Tibial nerve (tissue), 4 donors: ENCODE measurements around the gene FLNC. TPM values are rescaled to one million over a fixed set of nuclear protein-coding genes. Genes with fewer than 3 reads are reported as not detected.

Experiments used
- DNase-seq, 2 donors: peaks; one replicate each; pipeline ENCODE4 v3.0.0-alpha.2; 2019; ENCODE audit warnings: low spot score in 2 of 2
- H3K27ac ChIP-seq, 4 donors: fragments of 200-600 bp; sonication (generic) in 3 of 4; one replicate each; pipeline ENCODE4 v1.5.1; 2017 to 2019; ENCODE audit warnings: mild to moderate bottlenecking in 1 of 4
- H3K27me3 ChIP-seq, 2 donors: fragments of 200-600 bp; sonication (generic) in 1 of 2; one replicate each; pipeline versions ENCODE4 v1.5.1 to v1.6.0; 2017 to 2019
- H3K36me3 ChIP-seq, 3 donors: fragments of 200-600 bp; sonication (generic); one replicate each; pipeline ENCODE4 v1.5.1; 2018 to 2019
- H3K4me1 ChIP-seq, 4 donors: fragments of 200-600 bp; sonication (generic) in 3 of 4; one replicate each; pipeline ENCODE4 v1.5.1; 2017 to 2019
- H3K4me3 ChIP-seq, 4 donors: fragments of 200-600 bp; sonication (generic) in 3 of 4; one replicate each; pipeline ENCODE4 v1.5.1; 2017 to 2019; ENCODE audit warnings: mild to moderate bottlenecking in 1 of 4, moderate library complexity in 1 of 4
- H3K9me3 ChIP-seq, 4 donors: fragments of 200-600 bp; sonication (generic) in 3 of 4; one replicate each; pipeline ENCODE4 v1.5.1; 2017 to 2019
- EP300 ChIP-seq, 2 donors: sonication (generic); formaldehyde crosslinking; IDR thresholded peaks; one replicate each; pipeline ENCODE4 v1.6.1; 2017; ENCODE audit warnings: antibody characterized with exemption in 2 of 2, mild to moderate bottlenecking in 1 of 2
- POLR2A ChIP-seq, 2 donors: fragments of 450-650 bp; IDR thresholded peaks; one replicate each; pipeline ENCODE4 v1.6.1; 2017; ENCODE audit warnings: antibody characterized with exemption in 2 of 2, mild to moderate bottlenecking in 2 of 2, moderate library complexity in 2 of 2
- WGBS, 2 donors: methylation state at CpG; one replicate each; pipeline ENCODE4 v1.1.5; 2018; 5-methylcytosine and 5-hydroxymethylcytosine counted together
- total RNA-seq, 4 donors: library from RNA; depleted of rRNA; stranded (reverse); fragments of >200 nt; gene quantifications; one replicate each; pipeline ENCODE4 v1.1.0, GENCODE V29; 2016
- TF ChIP-seq, protein P1 (sequence below), 5 experiments: fragments of 200-600 bp in 3 of 5; fragments of 450-650 bp in 2 of 5; sonication (generic) in 3 of 5; IDR thresholded peaks; one replicate each; pipeline ENCODE4 v1.5.1; 2016 to 2019; ENCODE audit warnings: antibody characterized with exemption in 5 of 5, mild to moderate bottlenecking in 3 of 5, moderate library complexity in 2 of 5

FLNC gene
- total RNA-seq, 4 donors from 2014 or later = 5.5 to 13.5 (median 9.0) TPM

DNA sequence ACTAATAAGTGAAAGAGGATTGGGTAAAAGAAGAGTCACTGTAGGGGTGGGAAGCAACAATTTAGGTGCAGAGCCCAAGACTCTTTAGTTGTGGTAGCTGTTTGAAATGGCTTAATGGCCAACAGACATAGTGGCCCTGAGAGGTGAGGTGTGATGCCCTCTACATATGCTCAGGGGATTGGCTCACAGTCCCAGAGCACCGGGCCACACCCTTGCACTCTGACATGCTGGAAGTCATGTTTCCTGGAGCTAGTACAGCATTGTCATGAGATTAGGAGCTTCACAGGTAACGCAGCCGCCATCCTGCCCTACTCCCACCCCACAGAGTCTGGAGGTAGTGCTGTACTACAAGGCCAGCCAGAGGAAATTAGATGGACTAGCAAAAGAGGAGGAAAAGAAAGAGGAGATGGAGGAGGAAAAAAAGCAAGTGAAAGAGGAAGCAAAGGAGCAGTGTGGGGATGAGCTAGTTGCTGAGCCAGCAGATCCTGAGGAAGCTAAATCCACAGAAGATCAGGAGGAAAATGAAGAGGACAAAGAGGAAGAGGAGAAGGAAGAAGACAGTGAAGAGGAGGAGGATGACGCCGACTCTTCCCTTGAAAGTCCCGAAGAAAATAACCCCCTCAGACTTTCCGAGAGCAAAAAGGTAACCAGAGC lies 14.8 kb upstream of the FLNC start:
- no peak overlapping the region for H3K4me3 ChIP-seq
- H3K27ac ChIP-seq = no peak overlapping the region
- no peaks in the 10 kb centered on the region for H3K27me3 ChIP-seq
- 88 to 89% methylated on average over 7 of the region's 7 CpGs for WGBS, 2 donors
- no peaks in the 10 kb centered on the region for H3K4me1 ChIP-seq
- no peaks in the 10 kb centered on the region for H3K9me3 ChIP-seq
- no peak for DNase-seq
- TF ChIP-seq POLR2A (IDR thresholded peaks at IDR 0.05) (no peak), EP300 (IDR thresholded peaks at IDR 0.05) (peak in 1 of 2 donors; percentile 21)
- TF ChIP-seq, protein P1, sequence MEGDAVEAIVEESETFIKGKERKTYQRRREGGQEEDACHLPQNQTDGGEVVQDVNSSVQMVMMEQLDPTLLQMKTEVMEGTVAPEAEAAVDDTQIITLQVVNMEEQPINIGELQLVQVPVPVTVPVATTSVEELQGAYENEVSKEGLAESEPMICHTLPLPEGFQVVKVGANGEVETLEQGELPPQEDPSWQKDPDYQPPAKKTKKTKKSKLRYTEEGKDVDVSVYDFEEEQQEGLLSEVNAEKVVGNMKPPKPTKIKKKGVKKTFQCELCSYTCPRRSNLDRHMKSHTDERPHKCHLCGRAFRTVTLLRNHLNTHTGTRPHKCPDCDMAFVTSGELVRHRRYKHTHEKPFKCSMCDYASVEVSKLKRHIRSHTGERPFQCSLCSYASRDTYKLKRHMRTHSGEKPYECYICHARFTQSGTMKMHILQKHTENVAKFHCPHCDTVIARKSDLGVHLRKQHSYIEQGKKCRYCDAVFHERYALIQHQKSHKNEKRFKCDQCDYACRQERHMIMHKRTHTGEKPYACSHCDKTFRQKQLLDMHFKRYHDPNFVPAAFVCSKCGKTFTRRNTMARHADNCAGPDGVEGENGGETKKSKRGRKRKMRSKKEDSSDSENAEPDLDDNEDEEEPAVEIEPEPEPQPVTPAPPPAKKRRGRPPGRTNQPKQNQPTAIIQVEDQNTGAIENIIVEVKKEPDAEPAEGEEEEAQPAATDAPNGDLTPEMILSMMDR (IDR thresholded peaks at IDR 0.05) = no peak
- H3K36me3 ChIP-seq = no peaks in the 10 kb centered on the region

DNA sequence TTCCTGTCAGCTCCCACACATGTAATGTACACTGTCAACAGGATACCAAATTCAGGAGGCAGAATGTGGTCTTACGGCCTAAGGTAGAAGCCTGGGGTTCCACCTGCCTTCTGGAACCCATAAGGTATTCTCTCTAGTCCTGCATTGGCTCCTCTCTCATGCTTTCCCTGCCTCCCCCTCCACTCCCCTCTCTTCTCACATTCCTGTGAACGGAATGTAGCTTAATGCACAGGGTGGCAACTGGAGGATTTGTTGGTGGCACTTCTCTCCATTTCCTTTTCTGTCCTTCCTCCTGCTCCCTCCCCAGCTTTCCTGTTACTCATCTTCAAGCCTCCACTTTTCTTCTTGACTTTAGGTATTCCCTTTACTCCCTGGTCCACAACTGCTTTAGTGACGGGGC lies 11.5 kb upstream of the FLNC start:
- TF ChIP-seq, protein P1 (IDR thresholded peaks at IDR 0.05) = no peak
- TF ChIP-seq POLR2A (IDR thresholded peaks at IDR 0.05) = no peak
- no peak for TF ChIP-seq EP300 (IDR thresholded peaks at IDR 0.05)
- Histone ChIP-seq H3K9me3 (no peaks in the 10 kb centered on the region), H3K4me3 (no peak overlapping the region), H3K36me3 (no peaks in the 10 kb centered on the region), H3K27me3 (no peaks in the 10 kb centered on the region), H3K27ac (no peak overlapping the region), H3K4me1 (no peaks in the 10 kb centered on the region)
- no peak for DNase-seq
- WGBS, 2 donors = 72 to 81% methylated on average over 3 of the region's 3 CpGs

DNA sequence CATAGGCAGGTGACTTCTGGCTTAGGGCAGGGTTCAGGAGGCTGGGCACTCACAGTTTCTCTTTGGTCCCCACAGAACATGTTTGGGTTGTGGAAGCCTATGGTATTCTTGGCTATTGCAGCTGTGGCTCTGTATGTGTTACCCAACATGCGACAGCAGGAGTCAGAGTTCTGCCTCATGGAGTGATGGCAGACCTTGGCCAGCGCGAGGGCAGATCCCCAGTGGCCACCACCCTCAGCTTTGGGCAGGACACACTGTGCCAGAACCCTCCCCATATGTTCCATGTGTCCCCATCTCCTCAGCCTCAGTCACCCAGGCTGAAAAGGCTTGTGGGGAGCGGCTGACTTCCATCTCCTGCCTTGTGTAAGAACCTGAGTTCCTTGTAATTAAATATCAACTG lies 8.5 kb upstream of the FLNC start:
- Histone ChIP-seq H3K4me1 (no peaks in the 10 kb centered on the region), H3K27me3 (no peaks in the 10 kb centered on the region), H3K4me3 (no peak overlapping the region), H3K36me3 (no peaks in the 10 kb centered on the region), H3K27ac (no peak overlapping the region), H3K9me3 (no peaks in the 10 kb centered on the region)
- DNase-seq = no peak
- 89 to 97% methylated on average over 4 of the region's 4 CpGs for WGBS, 2 donors
- TF ChIP-seq, protein P1 (IDR thresholded peaks at IDR 0.05) = no peak
- TF ChIP-seq POLR2A (IDR thresholded peaks at IDR 0.05) (no peak), EP300 (IDR thresholded peaks at IDR 0.05) (no peak)

DNA sequence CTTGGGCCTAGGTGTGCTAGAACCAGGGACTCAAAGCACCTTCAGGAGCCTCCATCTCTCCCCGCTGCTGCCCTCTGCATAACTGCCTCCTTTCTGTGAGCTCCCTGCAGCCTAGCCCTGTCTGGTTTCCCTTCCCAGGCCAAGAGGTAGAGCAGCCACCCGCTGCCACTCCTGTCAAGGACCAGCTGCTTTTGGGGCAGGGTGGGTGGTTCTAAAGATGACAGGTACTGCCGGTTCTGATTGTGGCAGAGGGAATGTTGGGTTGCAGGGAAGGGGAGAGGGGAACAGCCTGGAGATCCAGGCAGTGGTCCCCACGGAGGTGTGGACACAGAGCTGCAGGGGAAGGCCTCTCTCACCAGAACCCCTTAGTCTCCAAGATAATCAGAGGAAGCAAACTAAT lies 3.7 kb upstream of the FLNC start:
- WGBS, 2 donors = 70 to 86% methylated on average over 4 of the region's 4 CpGs
- Histone ChIP-seq H3K27ac (no peak overlapping the region), H3K9me3 (no peaks in the 10 kb centered on the region), H3K4me3 (no peak overlapping the region), H3K4me1 (peaks cover 0 to 18% (median 12%) of the 10 kb centered on the region in 4 donors), H3K27me3 (peaks cover 0 to 22% of the 10 kb centered on the region in 2 donors), H3K36me3 (no peaks in the 10 kb centered on the region)
- TF ChIP-seq, protein P1 (IDR thresholded peaks at IDR 0.05) = no peak
- TF ChIP-seq POLR2A (IDR thresholded peaks at IDR 0.05) = no peak
- TF ChIP-seq EP300 (IDR thresholded peaks at IDR 0.05) = no peak
- no peak for DNase-seq

DNA sequence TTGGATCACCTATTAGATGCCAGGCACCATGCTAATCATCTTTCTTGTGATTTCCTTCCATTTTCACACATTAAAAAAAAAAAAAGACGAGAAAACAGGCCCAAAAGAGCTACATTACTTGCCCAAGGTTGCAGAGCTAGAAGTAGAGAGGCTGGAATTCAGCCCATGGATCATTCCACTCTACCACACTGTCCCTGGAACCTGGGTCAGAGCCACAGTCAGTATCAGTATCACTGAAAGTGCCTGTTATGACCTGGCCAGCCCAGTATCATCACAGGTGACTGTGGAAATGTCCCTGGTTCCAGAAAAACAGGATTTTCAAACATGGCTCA lies 3.3 kb upstream of the FLNC start:
- WGBS, 2 donors = 72 to 92% methylated on average over 1 of the region's 1 CpG
- H3K27me3 ChIP-seq = peaks cover 0 to 25% of the 10 kb centered on the region in 2 donors
- no peak for TF ChIP-seq EP300 (IDR thresholded peaks at IDR 0.05)
- TF ChIP-seq, protein P1 (IDR thresholded peaks at IDR 0.05) = no peak
- no peak for TF ChIP-seq POLR2A (IDR thresholded peaks at IDR 0.05)
- no peak overlapping the region for H3K4me3 ChIP-seq
- no peaks in the 10 kb centered on the region for H3K9me3 ChIP-seq
- peaks cover 0 to 22% (median 14%) of the 10 kb centered on the region in 4 donors for H3K4me1 ChIP-seq
- DNase-seq = no peak
- no peaks in the 10 kb centered on the region for H3K36me3 ChIP-seq
- H3K27ac ChIP-seq = peak overlapping the region in 1 of 4 donors; percentile 36
